ENCODE data around the gene SNX9.

- TF ChIP-seq, protein P1, sequence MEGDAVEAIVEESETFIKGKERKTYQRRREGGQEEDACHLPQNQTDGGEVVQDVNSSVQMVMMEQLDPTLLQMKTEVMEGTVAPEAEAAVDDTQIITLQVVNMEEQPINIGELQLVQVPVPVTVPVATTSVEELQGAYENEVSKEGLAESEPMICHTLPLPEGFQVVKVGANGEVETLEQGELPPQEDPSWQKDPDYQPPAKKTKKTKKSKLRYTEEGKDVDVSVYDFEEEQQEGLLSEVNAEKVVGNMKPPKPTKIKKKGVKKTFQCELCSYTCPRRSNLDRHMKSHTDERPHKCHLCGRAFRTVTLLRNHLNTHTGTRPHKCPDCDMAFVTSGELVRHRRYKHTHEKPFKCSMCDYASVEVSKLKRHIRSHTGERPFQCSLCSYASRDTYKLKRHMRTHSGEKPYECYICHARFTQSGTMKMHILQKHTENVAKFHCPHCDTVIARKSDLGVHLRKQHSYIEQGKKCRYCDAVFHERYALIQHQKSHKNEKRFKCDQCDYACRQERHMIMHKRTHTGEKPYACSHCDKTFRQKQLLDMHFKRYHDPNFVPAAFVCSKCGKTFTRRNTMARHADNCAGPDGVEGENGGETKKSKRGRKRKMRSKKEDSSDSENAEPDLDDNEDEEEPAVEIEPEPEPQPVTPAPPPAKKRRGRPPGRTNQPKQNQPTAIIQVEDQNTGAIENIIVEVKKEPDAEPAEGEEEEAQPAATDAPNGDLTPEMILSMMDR (IDR thresholded peaks at IDR 0.05) = no peak
- TF ChIP-seq EP300 (IDR thresholded peaks at IDR 0.05) = no peak
Observed at GRCh38 chr6:157811137-157811475, 11.9 kb upstream of the SNX9 start.
